VCaP (cell line): Measurements from ENCODE around the gene TIMM17B.
"Not testable (repeated sequence)": the region's sequence is repeated elsewhere in the genome, so short reads cannot be mapped to it uniquely, and the experiment has no call there.

Source experiments
- H3K27ac ChIP-seq: fragments of 450-650 bp; 2 replicates; pipeline ENCODE4 v1.5.1; 2017
- CTCF ChIP-seq: fragments of 450-650 bp; conservative IDR thresholded peaks from 2 replicates; pipeline ENCODE4 v1.5.1; 2017; ENCODE audit warnings: mild to moderate bottlenecking, moderate library complexity

Gene TIMM17B

DNA sequence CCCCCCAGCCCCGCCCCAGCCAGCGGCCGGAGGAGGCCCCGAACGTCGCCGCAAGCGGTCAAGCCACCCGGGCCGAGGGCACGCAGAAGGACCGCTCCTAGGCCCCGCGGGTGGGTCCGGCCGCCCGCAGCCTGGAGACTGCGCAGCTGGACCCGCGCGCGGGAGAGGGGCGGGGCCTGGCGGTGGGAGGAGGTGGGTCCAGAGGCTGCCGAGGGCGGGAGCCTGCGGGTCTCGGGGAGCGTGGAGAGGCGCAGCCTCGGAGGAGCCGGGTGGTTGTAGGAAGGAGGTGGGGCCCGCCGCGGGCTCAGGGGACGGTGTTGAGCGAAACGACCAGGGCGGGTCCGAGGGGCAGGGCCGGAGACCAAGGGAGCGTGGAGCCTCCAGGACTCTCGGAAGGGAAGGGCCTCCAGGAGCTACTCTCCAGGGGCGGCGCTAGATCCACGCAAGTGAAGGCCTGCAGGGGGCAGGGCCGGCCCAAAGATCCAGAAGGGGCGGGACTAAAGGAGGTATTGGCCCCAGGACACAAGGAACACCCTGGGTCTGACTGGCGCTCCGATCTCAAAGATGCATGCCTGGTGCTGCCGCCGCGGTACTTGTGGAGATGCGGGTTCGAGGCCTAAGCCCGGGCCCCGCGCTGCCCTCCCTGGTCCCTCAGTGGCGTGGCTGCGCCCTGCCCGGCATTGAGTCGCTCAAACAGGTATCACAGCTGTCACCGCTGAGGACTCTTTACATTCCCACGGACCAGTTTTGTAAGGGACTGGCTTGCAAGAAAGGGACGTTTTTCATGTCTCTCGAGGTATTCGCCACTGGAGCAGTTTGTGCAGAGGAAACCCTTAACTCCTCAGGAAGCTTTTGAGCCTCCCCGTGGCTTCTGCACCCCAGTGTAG, 5.9 kb downstream of the TIMM17B start:
- peak; percentile 35 for TF ChIP-seq CTCF
- H3K27ac ChIP-seq: peak overlapping the region; percentile 36; the same call in 1 of the 2 replicates

DNA sequence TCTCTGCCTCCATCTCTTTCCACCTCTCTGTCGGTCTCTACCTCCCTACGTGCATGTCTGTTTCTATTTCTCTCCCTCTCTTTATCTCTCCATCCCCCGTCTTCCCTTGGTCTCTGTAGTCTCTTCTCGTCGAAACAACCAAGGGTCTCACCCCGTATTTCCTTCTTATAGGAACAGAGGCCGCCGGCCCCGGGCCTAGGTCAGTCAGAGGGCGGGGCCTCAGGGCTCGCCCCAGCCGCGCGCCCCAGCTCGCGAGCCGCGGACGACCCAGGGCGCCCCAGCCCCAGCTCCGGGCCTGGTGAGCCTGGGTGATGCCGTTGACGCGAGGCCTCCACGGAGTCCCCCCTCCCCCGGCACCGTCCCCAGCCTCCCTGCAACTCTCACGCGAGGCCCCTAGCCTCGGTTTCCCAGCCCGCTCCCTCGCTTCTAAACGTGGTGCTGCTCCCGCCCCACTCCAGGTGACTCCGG, 6.6 kb downstream of the TIMM17B start:
- TF ChIP-seq CTCF: no peak
- peak overlapping the region; percentile 36; the same call in 1 of the 2 replicates for H3K27ac ChIP-seq

- TF ChIP-seq CTCF: no peak
- H3K27ac ChIP-seq: no peak overlapping the region
Measured at GRCh38 chrX:48890296-48890925, 7.2 kb downstream of the TIMM17B start.

GRCh38 chrX:48886586-48886985, 11.0 kb downstream of the TIMM17B start:
- H3K27ac ChIP-seq: not testable (repeated sequence)

GRCh38 chrX:48883729-48884128, 13.8 kb downstream of the TIMM17B start:
- TF ChIP-seq CTCF: no peak
- H3K27ac ChIP-seq: no peak overlapping the region

- H3K27ac ChIP-seq: not testable (repeated sequence)
Measured at GRCh38 chrX:48876944-48877343, 20.6 kb downstream of the TIMM17B start.

- not testable (repeated sequence) for H3K27ac ChIP-seq
Measured at GRCh38 chrX:48872017-48872416, 25.6 kb downstream of the TIMM17B start.

- no peak for TF ChIP-seq CTCF
- no peak overlapping the region for H3K27ac ChIP-seq
Measured at GRCh38 chrX:48864210-48864609, 33.4 kb downstream of the TIMM17B start.

- TF ChIP-seq CTCF: peak; percentile 23
Measured at GRCh38 chrX:48854898-48855297, 42.7 kb downstream of the TIMM17B start.

GRCh38 chrX:48854121-48854804, 43.3 kb downstream of the TIMM17B start:
- not testable (repeated sequence) for H3K27ac ChIP-seq

More at GRCh38 chrX:48854898-48855297, 42.7 kb downstream of the TIMM17B start:
- no peak overlapping the region for H3K27ac ChIP-seq

- H3K27ac ChIP-seq: not testable (repeated sequence)
Measured at GRCh38 chrX:48853494-48853893, 44.1 kb downstream of the TIMM17B start.
